GM12864 (cell line): ENCODE data around the gene METAP1.
"Not testable (repeated sequence)": the region's sequence is repeated elsewhere in the genome, so short reads cannot be mapped to it uniquely, and the experiment has no call there.

Source experiments
- DNase-seq: peaks from one replicate; pipeline ENCODE4 v3.0.0-alpha.2; 2011; ENCODE audit warnings: low read depth
- H3K4me3 ChIP-seq: 2 replicates; pipeline ENCODE4 v1.5.1; 2011; ENCODE audit warnings: mild to moderate bottlenecking, low read depth, low read length, control low read depth
- CTCF ChIP-seq: IDR thresholded peaks from 2 replicates; pipeline ENCODE4 v1.5.1; 2011; ENCODE audit warnings: low read depth, mild to moderate bottlenecking, moderate library complexity, low read length, control low read depth, inconsistent platforms; ENCODE audit errors: missing control alignments

The METAP1 gene

DNA sequence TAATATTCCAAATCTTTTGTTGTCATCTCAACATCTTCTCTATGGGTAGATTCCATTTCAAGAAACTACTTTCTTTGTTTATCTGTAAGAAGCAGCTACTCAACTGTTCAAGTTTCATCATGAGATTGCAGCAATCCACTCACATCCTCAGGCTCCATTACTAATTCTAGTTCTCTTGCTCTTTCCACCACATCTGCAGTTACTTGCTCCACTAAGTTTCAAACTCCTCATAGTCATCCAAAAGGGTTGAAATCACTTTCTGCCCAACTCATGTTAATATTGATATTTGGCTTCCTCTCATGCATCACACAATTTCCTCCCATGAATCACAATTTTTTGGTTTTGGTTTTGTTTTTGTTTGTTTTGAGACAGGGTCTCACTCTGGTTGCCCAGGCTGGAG lies 57.4 kb downstream of the METAP1 start:
- no peak for DNase-seq
- TF ChIP-seq CTCF, result no peak
- H3K4me3 ChIP-seq, result no peak overlapping the region

- no peak overlapping the region for H3K4me3 ChIP-seq
- TF ChIP-seq CTCF, result no peak
Observed at GRCh38 chr4:99054428-99054994, 59.0 kb downstream of the METAP1 start.

DNA sequence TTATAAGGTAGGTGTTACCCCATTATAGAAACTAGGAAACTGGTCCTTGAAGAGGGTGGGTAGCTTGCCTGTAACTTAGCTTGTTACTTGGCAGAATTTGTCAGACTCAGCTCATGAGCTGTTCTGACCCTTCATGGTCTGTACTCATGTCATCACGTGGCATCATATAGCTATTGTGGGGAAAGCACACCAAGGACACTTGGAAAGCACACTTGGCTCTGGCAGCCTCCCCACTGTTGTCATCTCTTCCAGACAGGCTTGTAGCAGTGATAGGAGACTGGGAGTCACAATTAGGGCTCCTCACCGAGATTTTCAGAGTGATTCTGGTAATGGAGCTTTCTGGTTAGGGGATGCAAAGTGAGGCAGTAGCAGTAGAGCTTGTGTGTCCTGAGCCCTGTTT lies 62.7 kb downstream of the METAP1 start:
- no peak overlapping the region for H3K4me3 ChIP-seq
- no peak for TF ChIP-seq CTCF
- DNase-seq, result no peak

More at GRCh38 chr4:99054428-99054994, 59.0 kb downstream of the METAP1 start:
- DNase-seq, result no peak

DNA sequence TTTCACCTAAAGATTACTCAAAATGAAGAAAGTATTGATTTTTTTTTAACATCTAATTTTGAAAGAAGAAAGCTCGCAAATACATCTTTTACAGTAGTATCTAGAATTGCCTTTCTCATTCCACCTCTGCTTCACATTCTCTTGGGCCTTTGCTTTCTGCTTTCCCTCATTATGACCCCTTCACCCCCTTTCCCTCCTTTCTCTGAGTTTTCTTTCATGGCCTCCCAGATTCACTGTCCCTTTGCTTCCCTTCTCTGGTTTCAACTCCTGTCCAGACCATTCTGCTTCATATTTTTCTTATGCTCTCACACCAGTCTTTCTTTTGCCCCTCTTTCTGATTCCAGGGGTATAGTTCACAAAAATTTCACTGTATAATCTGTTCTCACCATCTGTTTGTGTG lies 64.0 kb downstream of the METAP1 start:
- DNase-seq, result no peak
- TF ChIP-seq CTCF, result no peak
- H3K4me3 ChIP-seq, result no peak overlapping the region

GRCh38 chr4:99061048-99061700 lies 65.7 kb downstream of the METAP1 start:
- no peak for DNase-seq
- H3K4me3 ChIP-seq, result no peak overlapping the region
- no peak for TF ChIP-seq CTCF

DNA sequence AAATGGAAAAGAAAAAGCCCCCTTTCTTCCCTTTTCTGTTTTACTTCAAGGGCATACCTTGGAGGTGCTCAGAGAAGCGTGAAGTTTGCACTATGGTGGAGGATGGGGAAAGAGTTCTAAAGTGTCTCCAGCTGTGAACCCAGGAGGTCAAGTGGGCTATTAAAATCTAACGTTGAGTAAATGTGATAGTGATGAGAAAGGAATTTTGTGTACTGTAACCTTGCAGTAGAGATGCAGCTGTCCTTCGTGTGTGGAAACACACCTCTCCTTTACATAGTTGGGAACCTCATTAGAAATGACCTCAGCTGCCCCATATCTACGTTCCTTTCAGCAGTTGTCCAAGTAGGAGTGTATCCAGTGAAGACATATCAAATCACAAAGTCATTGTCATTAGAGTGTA lies 66.6 kb downstream of the METAP1 start:
- no peak for TF ChIP-seq CTCF

DNA sequence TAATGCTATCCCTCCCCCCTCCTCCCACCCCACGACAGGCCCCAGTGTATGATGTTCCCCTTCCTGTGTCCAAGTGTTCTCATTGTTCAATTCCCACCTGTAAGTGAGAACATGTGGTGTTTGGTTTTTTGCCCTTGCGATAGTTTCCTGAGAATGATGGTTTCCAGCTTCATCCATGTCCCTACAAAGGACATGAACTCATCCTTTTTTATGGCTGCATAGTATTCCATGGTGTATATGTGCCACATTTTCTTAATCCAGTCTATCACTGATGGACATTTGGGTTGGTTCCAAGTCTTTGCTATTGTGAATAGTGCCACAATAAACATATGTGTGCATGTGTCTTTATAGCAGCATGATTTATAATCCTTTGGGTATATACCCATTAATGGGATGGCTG lies 70.0 kb downstream of the METAP1 start:
- DNase-seq, H3K4me3 ChIP-seq: not testable (repeated sequence)

More for the DNA sequence above, 66.6 kb downstream of the METAP1 start:
- H3K4me3 ChIP-seq, result no peak overlapping the region
- no peak for DNase-seq
